Liver (tissue), 9 donors: ENCODE results near the gene PAPOLG. TPM values are rescaled to one million over a fixed set of nuclear protein-coding genes. Genes with fewer than 3 reads are reported as not detected.
"Not testable (repeated sequence)": the region's sequence is repeated elsewhere in the genome, so short reads cannot be mapped to it uniquely, and the experiment has no call there.

ENCODE experiments used
- DNase-seq: peaks from one replicate; pipeline ENCODE4 v3.0.0-alpha.2; 2017; ENCODE audit warnings: low spot score
- H3K27ac ChIP-seq, 2 donors: one replicate each; pipeline ENCODE4 v1.7.0; 2013; ENCODE audit warnings: inconsistent platforms in 2 of 2, low read length in 2 of 2, control low read depth in 1 of 2, low read depth in 1 of 2, mild to moderate bottlenecking in 1 of 2
- H3K27me3 ChIP-seq, 4 donors: one replicate each; pipeline versions ENCODE4 v1.6.1 to v1.7.0; 2013; ENCODE audit warnings: low read length in 3 of 4, inconsistent platforms in 1 of 4, mild to moderate bottlenecking in 1 of 4, moderate library complexity in 1 of 4; ENCODE audit not compliant: control insufficient read depth in 4 of 4, insufficient read depth in 4 of 4
- H3K36me3 ChIP-seq, 4 donors: one replicate each; pipeline versions ENCODE4 v1.6.1 to v1.7.0; 2013; ENCODE audit warnings: low read length in 3 of 4, mild to moderate bottlenecking in 3 of 4, low read depth in 1 of 4, moderate library complexity in 1 of 4; ENCODE audit not compliant: control insufficient read depth in 4 of 4, insufficient read depth in 3 of 4
- H3K4me1 ChIP-seq, 4 donors: one replicate each; pipeline versions ENCODE4 v1.6.1 to v1.7.0; 2013; ENCODE audit warnings: low read length in 3 of 4, mild to moderate bottlenecking in 3 of 4, moderate library complexity in 1 of 4; ENCODE audit not compliant: control insufficient read depth in 4 of 4, insufficient read depth in 4 of 4
- H3K4me3 ChIP-seq, 3 donors: one replicate each; pipeline versions ENCODE4 v1.6.1 to v1.7.0; 2013; ENCODE audit warnings: low read length in 3 of 3, control low read depth in 1 of 3, low read depth in 1 of 3, mild to moderate bottlenecking in 1 of 3
- H3K9ac ChIP-seq, 2 donors: one replicate each; pipeline ENCODE4 v1.7.0; 2013; ENCODE audit warnings: low read length in 2 of 2, mild to moderate bottlenecking in 2 of 2, moderate library complexity in 2 of 2, control low read depth in 1 of 2, low read depth in 1 of 2
- H3K9me3 ChIP-seq, 4 donors: one replicate each; pipeline versions ENCODE4 v1.6.1 to v1.7.0; 2013; ENCODE audit warnings: low read length in 3 of 4; ENCODE audit not compliant: control insufficient read depth in 4 of 4
- ATF3 ChIP-seq: IDR thresholded peaks from 2 replicates; pipeline ENCODE4 v1.6.1; 2016; ENCODE audit warnings: antibody characterized with exemption
- CTCF ChIP-seq: fragments of 150-350 bp; IDR thresholded peaks from 2 replicates; pipeline ENCODE4 v1.5.1; 2017; ENCODE audit warnings: improper control_type of control experiment, low read depth, low read length; ENCODE audit not compliant: missing input control
- EGR1 ChIP-seq, 2 donors: IDR thresholded peaks; 2 replicates each; pipeline ENCODE4 v1.6.1; 2016 to 2018; ENCODE audit warnings: antibody characterized with exemption in 2 of 2, low read depth in 2 of 2
- FOXA1 ChIP-seq: IDR thresholded peaks from 2 replicates; pipeline ENCODE4 v1.6.1; 2016; ENCODE audit warnings: antibody characterized with exemption
- FOXA2 ChIP-seq: IDR thresholded peaks from 2 replicates; pipeline ENCODE4 v1.6.1; 2016; ENCODE audit warnings: antibody characterized with exemption
- HNF4A ChIP-seq, 2 donors: conservative IDR thresholded peaks; 2 replicates each; pipeline ENCODE4 v1.6.1; 2016; ENCODE audit warnings: antibody characterized with exemption in 2 of 2, mild to moderate bottlenecking in 2 of 2
- HNF4G ChIP-seq: IDR thresholded peaks from 2 replicates; pipeline ENCODE4 v1.6.1; 2016; ENCODE audit warnings: antibody characterized with exemption
- MAX ChIP-seq: IDR thresholded peaks from 2 replicates; pipeline ENCODE4 v1.6.1; 2016; ENCODE audit warnings: antibody characterized with exemption
- NR2F2 ChIP-seq: IDR thresholded peaks from 2 replicates; pipeline ENCODE4 v1.6.1; 2016; ENCODE audit warnings: antibody characterized with exemption
- RAD21 ChIP-seq, 2 donors: IDR thresholded peaks; 2 replicates each; pipeline ENCODE4 v1.6.1; 2016; ENCODE audit warnings: antibody characterized with exemption in 2 of 2, mild to moderate bottlenecking in 2 of 2
- REST ChIP-seq: IDR thresholded peaks from 2 replicates; pipeline ENCODE4 v1.6.1; 2016; ENCODE audit warnings: antibody characterized with exemption, mild to moderate bottlenecking
- TAF1 ChIP-seq: conservative IDR thresholded peaks from 2 replicates; pipeline ENCODE4 v1.6.1; 2016; ENCODE audit warnings: antibody characterized with exemption, mild to moderate bottlenecking
- WGBS: extraction: QIAGEN DNeasy Blood & Tissue Kit; methylation state at CpG from one replicate; pipeline ENCODE4 v1.1.7; 2013; 5-methylcytosine and 5-hydroxymethylcytosine counted together
- polyA plus RNA-seq, 2 donors: library from polyadenylated mRNA; stranded (reverse) in 1 of 2; unstranded in 1 of 2; fragments of 200-250 nt in 1 of 2; fragments of >200 nt in 1 of 2; fragmentation: Nextera tagmentation in 1 of 2; extraction: Ambion mirVana in 1 of 2; gene quantifications; one replicate each; pipeline versions ENCODE4 v1.2.1 to v1.2.3, GENCODE V29; 2013 to 2015
- total RNA-seq, 2 donors: library from RNA; depleted of rRNA; stranded (reverse); fragments of >200 nt; gene quantifications; one replicate each; pipeline ENCODE4 v1.2.3, GENCODE V29; 2014
- TF ChIP-seq, protein P1 (sequence below): IDR thresholded peaks from 2 replicates; pipeline ENCODE4 v1.6.1; 2016; ENCODE audit warnings: antibody characterized with exemption
- donor health status: healthy.
- donor health status: healthy.
- donor health status: healthy.
- donor health status: healthy.
- donor health status: healthy.

PAPOLG gene
- total and polyA plus RNA-seq, 4 donors: 1.8 to 7.7 (median 3.6) TPM

- TF ChIP-seq RAD21 (IDR thresholded peaks at IDR 0.05): no peak
Measured at GRCh38 chr2:60825666-60826065, 69.6 kb downstream of the PAPOLG start (continued).

- Histone ChIP-seq H3K9me3 (no peaks in the 10 kb centered on the region), H3K36me3 (no peaks in the 10 kb centered on the region), H3K27ac (no peak overlapping the region), H3K4me1 (no peaks in the 10 kb centered on the region), H3K27me3 (no peaks in the 10 kb centered on the region), H3K9ac (no peak overlapping the region), H3K4me3 (no peak overlapping the region)
- TF ChIP-seq HNF4G (no peak), FOXA1 (no peak), HNF4A (conservative IDR thresholded peaks at IDR 0.05) (no peak), REST (no peak), EGR1 (IDR thresholded peaks at IDR 0.05; ENCODE audit: low read depth in 2 of 2) (no peak), MAX (no peak), NR2F2 (no peak), ATF3 (no peak), FOXA2 (no peak), CTCF (no peak), TAF1 (no peak)
- TF ChIP-seq, protein P1, sequence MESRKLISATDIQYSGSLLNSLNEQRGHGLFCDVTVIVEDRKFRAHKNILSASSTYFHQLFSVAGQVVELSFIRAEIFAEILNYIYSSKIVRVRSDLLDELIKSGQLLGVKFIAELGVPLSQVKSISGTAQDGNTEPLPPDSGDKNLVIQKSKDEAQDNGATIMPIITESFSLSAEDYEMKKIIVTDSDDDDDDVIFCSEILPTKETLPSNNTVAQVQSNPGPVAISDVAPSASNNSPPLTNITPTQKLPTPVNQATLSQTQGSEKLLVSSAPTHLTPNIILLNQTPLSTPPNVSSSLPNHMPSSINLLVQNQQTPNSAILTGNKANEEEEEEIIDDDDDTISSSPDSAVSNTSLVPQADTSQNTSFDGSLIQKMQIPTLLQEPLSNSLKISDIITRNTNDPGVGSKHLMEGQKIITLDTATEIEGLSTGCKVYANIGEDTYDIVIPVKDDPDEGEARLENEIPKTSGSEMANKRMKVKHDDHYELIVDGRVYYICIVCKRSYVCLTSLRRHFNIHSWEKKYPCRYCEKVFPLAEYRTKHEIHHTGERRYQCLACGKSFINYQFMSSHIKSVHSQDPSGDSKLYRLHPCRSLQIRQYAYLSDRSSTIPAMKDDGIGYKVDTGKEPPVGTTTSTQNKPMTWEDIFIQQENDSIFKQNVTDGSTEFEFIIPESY: no peak
- no peak for DNase-seq
- WGBS: 95% methylated on average over 2 of the region's 2 CpGs
Measured at GRCh38 chr2:60826111-60826510, 70.0 kb downstream of the PAPOLG start.

- not testable (repeated sequence) for H3K27ac ChIP-seq, H3K9ac ChIP-seq, H3K36me3 ChIP-seq, DNase-seq, H3K27me3 ChIP-seq, H3K4me3 ChIP-seq, H3K9me3 ChIP-seq, H3K4me1 ChIP-seq
- WGBS: 96% methylated on average over 3 of the region's 3 CpGs
Measured at GRCh38 chr2:60826860-60827259, 70.8 kb downstream of the PAPOLG start.
